22Rv1 (cell line): ENCODE measurements around the gene FDX2.

ENCODE experiments used
- H3K27ac ChIP-seq: fragments of 450-650 bp; 2 replicates; pipeline ENCODE4 v1.5.1; 2017
- ZFX ChIP-seq: fragments of 450-650 bp; IDR thresholded peaks from 2 replicates; pipeline ENCODE4 v1.6.1; 2017; ENCODE audit warnings: antibody characterized with exemption, borderline replicate concordance
- TF ChIP-seq, protein P1 (sequence below): fragments of 450-650 bp; IDR thresholded peaks from 2 replicates; pipeline ENCODE4 v1.5.1; 2017; ENCODE audit warnings: mild to moderate bottlenecking

The FDX2 gene

GRCh38 chr19:10353793-10354391 is 38.1 kb upstream of the FDX2 start:
- TF ChIP-seq, protein P1, sequence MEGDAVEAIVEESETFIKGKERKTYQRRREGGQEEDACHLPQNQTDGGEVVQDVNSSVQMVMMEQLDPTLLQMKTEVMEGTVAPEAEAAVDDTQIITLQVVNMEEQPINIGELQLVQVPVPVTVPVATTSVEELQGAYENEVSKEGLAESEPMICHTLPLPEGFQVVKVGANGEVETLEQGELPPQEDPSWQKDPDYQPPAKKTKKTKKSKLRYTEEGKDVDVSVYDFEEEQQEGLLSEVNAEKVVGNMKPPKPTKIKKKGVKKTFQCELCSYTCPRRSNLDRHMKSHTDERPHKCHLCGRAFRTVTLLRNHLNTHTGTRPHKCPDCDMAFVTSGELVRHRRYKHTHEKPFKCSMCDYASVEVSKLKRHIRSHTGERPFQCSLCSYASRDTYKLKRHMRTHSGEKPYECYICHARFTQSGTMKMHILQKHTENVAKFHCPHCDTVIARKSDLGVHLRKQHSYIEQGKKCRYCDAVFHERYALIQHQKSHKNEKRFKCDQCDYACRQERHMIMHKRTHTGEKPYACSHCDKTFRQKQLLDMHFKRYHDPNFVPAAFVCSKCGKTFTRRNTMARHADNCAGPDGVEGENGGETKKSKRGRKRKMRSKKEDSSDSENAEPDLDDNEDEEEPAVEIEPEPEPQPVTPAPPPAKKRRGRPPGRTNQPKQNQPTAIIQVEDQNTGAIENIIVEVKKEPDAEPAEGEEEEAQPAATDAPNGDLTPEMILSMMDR: no peak
- no peak for TF ChIP-seq ZFX
- peak overlapping the region; percentile 97 for H3K27ac ChIP-seq

- peak overlapping the region; percentile 97 for H3K27ac ChIP-seq
- TF ChIP-seq ZFX: no peak
- TF ChIP-seq, protein P1: no peak
Measured at GRCh38 chr19:10352764-10353671, 37.2 kb upstream of the FDX2 start.

DNA sequence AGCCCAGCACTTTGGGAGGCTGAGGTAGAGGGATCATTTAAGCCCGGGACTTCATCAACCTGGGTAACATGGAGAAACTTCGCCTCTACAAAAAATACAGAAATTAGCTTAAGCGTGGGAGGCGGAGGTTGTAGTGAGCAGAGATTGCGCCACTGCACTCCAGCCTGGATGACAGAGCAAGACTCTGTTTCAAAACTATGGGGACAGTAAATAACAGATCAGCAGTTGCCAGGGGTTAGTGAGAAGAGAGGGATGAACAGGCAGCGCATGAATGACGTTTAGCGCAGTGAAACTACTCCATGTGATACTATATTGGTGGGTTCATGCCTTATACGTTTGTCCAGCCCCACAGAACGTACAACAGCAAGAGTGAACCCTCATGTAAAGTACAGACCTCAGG is 30.7 kb upstream of the FDX2 start:
- TF ChIP-seq, protein P1: no peak
- TF ChIP-seq ZFX: no peak
- no peak overlapping the region for H3K27ac ChIP-seq

DNA sequence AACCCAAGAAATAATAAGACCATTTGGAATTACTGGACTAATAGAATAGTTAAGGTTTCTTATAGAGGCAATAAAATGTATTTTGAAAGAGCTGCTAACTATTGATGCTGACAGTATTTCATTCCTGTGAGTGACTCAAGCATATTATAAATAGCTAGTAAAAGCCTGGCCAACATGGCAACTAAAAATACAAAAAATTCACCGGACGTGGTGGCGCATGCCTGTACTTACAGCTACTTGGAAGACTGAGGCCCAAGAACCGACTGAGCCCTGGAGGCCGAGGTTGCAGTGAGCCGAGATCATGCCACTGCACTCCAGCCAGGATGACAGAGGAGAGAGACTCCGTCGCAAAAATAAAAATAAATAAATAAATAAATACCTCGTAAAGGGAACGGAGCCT is 29.0 kb upstream of the FDX2 start:
- no peak for TF ChIP-seq ZFX
- TF ChIP-seq, protein P1: no peak
- no peak overlapping the region for H3K27ac ChIP-seq

GRCh38 chr19:10343495-10343894 is 27.7 kb upstream of the FDX2 start:
- TF ChIP-seq, protein P1: no peak
- no peak for TF ChIP-seq ZFX
- no peak overlapping the region for H3K27ac ChIP-seq

- TF ChIP-seq ZFX: no peak
- TF ChIP-seq, protein P1: no peak
- no peak overlapping the region for H3K27ac ChIP-seq
Measured at GRCh38 chr19:10339977-10340376, 24.2 kb upstream of the FDX2 start.

DNA sequence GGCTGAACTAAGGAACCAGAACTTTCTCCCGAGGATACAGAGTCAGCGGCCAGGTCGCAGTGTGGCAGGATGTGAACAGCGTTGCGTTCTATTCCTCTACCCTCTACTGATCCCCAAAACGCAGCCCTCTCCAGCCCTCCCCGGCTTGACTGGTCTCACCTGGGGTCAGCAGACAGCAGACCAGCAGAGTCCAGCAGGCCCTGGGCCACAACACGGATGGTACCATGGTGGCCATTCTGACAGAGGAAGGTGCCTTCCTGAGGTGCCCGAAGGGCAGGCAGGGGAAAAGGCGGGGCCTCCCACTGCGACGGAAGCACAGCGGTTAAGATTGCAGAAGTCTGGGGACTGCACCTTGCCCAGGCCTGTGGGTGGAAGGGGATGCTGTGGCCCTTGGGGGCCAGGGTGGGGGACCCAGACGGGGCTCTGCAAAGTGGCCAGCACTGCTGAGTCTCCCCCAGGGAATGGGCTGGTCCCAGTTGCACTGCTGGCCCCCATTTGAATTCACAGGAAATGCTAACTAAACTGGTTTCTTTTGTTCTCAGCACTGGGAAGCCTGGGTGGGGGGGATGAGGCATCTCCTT is 23.7 kb upstream of the FDX2 start, which contains the start of gene ICAM3:
Gene ICAM3, minus strand, starts transcription at position 245 of the 581 bp plus-strand sequence. Its CDS starts 10 bp downstream, at position 235.
- no peak for TF ChIP-seq ZFX
- no peak within 1 kb of the TSS for H3K27ac ChIP-seq
